ENCODE results near the gene ZNF768. TPM values are rescaled to one million over a fixed set of nuclear protein-coding genes. Genes with fewer than 3 reads are reported as not detected.

ZNF768 gene
- total and polyA plus RNA-seq, 2 of the 13 experiments (the other 11 are each of a cell fraction or from before 2014, with no cell fraction given) = 26.7 to 34.4 TPM

- no peak for TF ChIP-seq ZNF513 (CRISPR knock-in tag; conservative IDR thresholded peaks at IDR 0.05)
- peak; percentile 17; the same call in 1 of the 2 replicates for TF ChIP-seq GZF1 (CRISPR knock-in tag; IDR thresholded peaks at IDR 0.05)
- TF ChIP-seq BRF2 (CRISPR knock-in tag; IDR thresholded peaks at IDR 0.05) = 0 out of 2 replicates have a peak, but pooled peaks have one; percentile 33
- 0 out of 2 replicates have a peak, but pooled peaks have one; percentile 39 for TF ChIP-seq ZBTB42 (CRISPR knock-in tag; IDR thresholded peaks at IDR 0.05)
- no peak for TF ChIP-seq ZC3H13 (CRISPR knock-in tag; IDR thresholded peaks at IDR 0.05)
- no peak for TF ChIP-seq ARNTL (CRISPR knock-in tag; IDR thresholded peaks at IDR 0.05)
- TF ChIP-seq ZNF180 (CRISPR knock-in tag; IDR thresholded peaks at IDR 0.05; ENCODE audit: borderline replicate concordance, low read depth) = peak; percentile 22; the same call in 1 of the 2 replicates
- no peak for TF ChIP-seq ZNF7 (CRISPR knock-in tag; IDR thresholded peaks at IDR 0.05)
- TF ChIP-seq HES4 (CRISPR knock-in tag; IDR thresholded peaks at IDR 0.05; ENCODE audit: borderline replicate concordance) = 0 out of 2 replicates have a peak, but pooled peaks have one; percentile 43
- no peak for TF ChIP-seq MXI1 (IDR thresholded peaks at IDR 0.05; ENCODE audit: borderline replicate concordance, low read depth, low read length)
- TF ChIP-seq TSC22D2 (CRISPR knock-in tag; IDR thresholded peaks at IDR 0.05; ENCODE audit: borderline replicate concordance) = no peak
- no peak for TF ChIP-seq ZNF850 (CRISPR knock-in tag; conservative IDR thresholded peaks at IDR 0.05)
- TF ChIP-seq FUBP1 (CRISPR knock-in tag; IDR thresholded peaks at IDR 0.05; ENCODE audit: borderline replicate concordance) = no peak; the same call in 1 of the 2 replicates
- TF ChIP-seq ZFP36L2 (CRISPR knock-in tag; IDR thresholded peaks at IDR 0.05) = no peak
- 0 out of 2 replicates have a peak, but pooled peaks have one; percentile 3 for TF ChIP-seq RAD21 (CRISPR knock-in tag; IDR thresholded peaks at IDR 0.05)
- no peak for TF ChIP-seq ZNF256 (CRISPR knock-in tag; conservative IDR thresholded peaks at IDR 0.05)
- peak; percentile 96 for TF ChIP-seq ZMYM2 (CRISPR knock-in tag; IDR thresholded peaks at IDR 0.05)
- peak; percentile 5; the same call in 1 of the 2 replicates for TF ChIP-seq MED13 (CRISPR knock-in tag; IDR thresholded peaks at IDR 0.05)
- TF ChIP-seq ZNF816 (CRISPR knock-in tag; IDR thresholded peaks at IDR 0.05; ENCODE audit: borderline replicate concordance) = no peak
- no peak for TF ChIP-seq ZNF782 (CRISPR knock-in tag; IDR thresholded peaks at IDR 0.05; ENCODE audit: borderline replicate concordance)
- TF ChIP-seq RCOR2 (CRISPR knock-in tag; IDR thresholded peaks at IDR 0.05) = peak; percentile 73
- peak; percentile 12; the same call in 1 of the 2 replicates for TF ChIP-seq ZBTB20 (CRISPR knock-in tag; IDR thresholded peaks at IDR 0.05; ENCODE audit: borderline replicate concordance, low read depth)
- no peak for TF ChIP-seq NFATC3 (CRISPR knock-in tag; IDR thresholded peaks at IDR 0.05)
- TF ChIP-seq TP53 (CRISPR knock-in tag; conservative IDR thresholded peaks at IDR 0.05) = no peak
- TF ChIP-seq ZNF124 (CRISPR knock-in tag; IDR thresholded peaks at IDR 0.05) = no peak
- no peak for TF ChIP-seq KAT7 (CRISPR knock-in tag; IDR thresholded peaks at IDR 0.05; ENCODE audit: borderline replicate concordance)
- TF ChIP-seq JARID2 (CRISPR knock-in tag; IDR thresholded peaks at IDR 0.05; ENCODE audit: insufficient replicate concordance) = no peak
- TF ChIP-seq HOXA7 (CRISPR knock-in tag; IDR thresholded peaks at IDR 0.05) = no peak
- no peak for TF ChIP-seq ZKSCAN1 (IDR thresholded peaks at IDR 0.05; ENCODE audit: low read length)
These were observed 32.5 kb upstream of the ZNF768 start (continued) for GRCh38 chr16:30558789-30559377.

Data from HepG2 (cell line).